SW 1271 (cell line): Measurements from ENCODE around the gene FHIT.

Experiments used
- DNase-seq, 2 experiments: peaks; one replicate each; lab custom pipeline; 2025; lab: John Stamatoyannopoulos, UW

FHIT gene

DNA sequence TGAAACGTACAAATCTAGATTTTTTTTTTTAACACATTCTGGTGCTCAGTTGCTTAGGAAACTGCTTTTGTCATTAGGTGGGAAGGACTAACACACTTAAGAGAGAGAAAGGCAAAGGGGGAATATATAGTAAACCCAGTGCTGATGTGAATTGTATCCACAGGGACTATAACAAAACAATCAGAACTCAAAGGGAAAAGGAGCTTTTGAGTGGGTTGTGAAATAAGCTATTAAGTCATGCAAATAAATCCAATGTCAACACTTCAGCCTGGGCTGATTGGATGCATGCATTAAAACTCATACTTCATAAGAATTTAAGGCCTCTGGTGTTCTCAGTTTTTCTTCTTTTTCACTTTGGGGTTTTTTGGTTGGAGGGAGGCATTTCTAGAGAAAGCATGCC, 628.9 kb downstream of the FHIT start:
- DNase-seq: no peak

DNA sequence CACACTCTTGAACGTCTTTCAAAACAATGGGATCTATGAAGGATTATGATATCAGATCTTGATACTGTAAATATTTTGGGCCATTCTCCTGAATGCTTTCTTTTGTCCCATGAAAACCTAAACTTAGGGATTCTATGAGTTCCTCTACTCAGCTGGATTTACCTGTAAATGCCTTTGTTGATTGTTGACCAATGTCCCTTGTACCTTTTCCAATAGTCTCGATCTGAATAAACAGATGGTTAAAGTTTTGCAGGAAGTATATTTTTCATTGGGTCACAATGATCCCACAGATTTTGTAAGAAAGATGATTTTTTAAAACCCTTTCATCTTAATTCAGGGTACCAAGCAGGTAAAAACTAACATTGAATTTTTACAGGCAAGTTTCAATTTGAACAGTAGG, 634.1 kb downstream of the FHIT start:
- DNase-seq: no peak

DNA sequence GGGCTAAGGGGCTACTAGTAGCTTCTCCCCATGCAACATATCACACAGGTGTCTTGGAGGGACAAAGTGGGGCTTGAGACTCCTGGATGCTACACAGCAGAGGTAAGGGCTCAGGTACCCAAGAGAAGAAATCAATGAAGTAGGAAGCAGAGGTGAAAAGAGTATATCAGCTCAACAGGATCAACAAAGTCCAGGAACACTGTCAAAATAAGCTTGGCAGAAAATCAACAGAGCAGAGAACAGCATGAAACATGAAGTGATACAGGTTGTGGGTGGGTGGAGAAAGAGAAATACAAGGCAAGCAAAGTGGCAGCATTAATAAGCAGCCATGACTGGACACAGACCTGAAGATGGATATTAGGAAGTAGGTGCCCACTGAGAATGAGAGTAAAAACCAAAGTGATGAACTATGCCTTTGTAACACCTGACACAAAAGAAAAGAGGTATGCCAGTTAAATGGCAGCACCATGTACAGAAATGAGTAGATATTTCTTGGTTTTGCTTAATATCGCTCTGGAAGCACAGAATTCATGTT, 637.4 kb downstream of the FHIT start:
- DNase-seq: no peak

DNA sequence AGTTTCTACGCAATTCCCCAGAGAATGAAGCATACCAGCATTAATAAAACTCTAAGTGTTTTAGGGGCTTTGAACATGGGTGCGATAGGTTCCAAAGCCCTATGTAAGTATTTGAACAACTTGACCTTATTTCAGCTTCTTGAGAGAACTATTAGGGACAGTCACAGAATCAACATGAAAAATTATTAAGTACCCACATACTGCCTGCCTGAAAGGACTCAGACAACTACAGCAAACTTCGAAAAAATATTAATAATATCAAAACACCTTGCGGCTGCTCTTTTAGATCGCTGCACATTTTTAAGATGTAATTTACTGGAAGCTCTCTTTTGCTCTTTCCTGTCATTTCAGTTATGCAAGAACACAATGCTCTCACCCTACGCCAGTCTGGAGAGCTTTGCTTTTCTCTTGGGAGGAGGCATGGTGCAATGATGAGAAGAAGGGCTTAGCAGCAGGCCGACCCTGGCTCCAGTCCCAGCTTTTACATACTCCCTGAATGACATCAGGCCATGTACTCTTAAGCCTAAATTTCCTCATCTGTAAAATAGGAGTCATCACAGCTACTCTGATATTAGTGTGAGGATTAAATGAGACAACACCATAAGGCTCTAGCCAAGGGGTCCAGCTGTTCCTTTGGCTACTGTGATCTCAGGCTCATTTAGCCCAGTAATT, 640.7 kb downstream of the FHIT start:
- no peak for DNase-seq

DNA sequence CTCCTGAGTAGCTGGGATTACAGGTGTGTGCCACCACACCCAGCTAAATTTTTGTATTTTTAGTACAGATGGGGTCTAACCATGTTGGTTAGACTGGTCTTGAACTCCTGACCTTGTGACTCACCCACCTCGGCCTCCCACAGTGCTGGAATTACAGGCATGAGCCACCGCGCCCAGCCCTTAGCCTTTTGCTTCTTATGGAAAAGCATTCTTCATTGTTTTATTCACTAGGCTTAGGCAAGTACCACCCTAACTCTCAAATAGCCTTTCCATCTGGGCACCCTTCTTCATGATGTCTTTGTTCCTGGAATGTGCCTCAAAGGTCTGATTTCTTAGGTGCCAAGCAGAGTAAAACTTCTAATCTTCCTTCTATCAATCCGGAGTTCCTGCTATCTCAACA, 641.8 kb downstream of the FHIT start:
- DNase-seq: no peak

DNA sequence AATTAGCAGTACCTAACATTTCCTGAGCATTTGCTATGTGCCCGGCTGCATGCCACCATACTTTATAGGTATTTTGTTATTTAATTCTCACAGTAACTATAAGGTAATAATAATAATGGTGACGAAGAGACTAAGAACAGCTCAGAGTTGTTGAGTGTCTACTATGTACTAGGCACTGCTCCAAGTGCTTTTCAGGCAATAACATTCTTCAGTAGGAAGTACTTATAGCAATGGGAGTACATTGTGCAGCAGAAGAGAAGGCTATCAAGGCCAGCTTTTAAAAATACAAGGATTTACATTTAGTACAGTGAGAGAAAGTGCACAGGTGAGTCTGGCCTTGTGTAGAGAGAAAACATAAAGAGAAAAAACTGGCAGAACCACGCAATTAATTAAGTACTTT, 647.4 kb downstream of the FHIT start:
- DNase-seq: no peak

DNA sequence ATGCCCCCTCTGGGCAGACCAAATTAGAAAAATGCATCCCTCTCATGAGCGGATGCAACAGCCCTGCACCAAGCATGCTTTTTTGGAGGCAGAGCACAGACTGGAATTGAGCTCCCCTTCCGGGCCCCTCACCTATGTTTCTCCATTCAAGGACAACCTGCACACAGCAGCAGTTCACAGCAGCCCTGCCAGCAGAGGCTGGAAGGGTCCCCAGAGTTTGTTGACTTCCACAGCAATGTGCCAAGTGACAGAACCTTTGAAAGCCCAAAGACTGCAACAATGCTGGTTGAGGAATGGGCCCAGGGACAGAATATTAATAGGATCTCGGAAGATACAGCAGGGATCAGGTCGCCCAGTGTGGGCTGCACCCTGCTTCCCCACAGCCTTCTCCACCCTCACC, 650.4 kb downstream of the FHIT start:
- no peak for DNase-seq

DNA sequence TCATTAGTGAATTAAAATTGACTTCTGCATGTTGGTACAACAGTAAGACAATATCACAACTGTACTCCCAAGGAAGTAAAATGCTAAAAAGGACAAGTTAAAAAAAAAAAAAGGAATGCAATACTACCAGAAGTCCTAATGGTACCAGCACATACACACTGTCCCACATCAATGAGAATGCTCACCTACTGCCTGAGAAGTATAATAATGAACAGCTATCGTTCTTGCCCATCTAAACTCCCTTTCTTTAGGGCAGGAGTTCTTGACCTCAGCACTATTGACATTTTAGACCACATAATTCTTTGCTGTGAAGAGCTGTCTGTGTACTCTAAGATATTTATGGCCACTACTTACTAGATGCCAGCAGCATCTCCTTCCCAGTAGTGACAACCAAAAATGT, 651.7 kb downstream of the FHIT start:
- DNase-seq: no peak

DNA sequence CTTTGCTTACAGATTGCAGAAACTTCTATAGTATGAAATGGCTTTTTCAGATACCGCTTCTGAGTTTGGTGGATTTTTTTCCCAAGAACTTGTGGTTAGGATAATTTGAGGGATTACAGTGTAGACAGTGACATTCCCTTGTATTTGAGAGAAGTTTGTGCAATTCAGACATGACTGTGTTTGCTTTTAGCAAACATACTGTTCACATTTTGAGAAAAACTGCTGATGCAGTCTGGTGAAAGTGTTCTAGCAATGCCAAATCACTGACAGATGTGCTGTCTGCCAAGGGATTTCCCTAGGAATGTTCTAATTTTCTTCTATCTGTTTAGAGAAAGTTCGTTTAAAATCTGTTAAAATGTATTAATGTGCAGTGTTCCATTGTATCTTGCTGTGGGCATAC, 652.6 kb downstream of the FHIT start:
- DNase-seq: no peak

DNA sequence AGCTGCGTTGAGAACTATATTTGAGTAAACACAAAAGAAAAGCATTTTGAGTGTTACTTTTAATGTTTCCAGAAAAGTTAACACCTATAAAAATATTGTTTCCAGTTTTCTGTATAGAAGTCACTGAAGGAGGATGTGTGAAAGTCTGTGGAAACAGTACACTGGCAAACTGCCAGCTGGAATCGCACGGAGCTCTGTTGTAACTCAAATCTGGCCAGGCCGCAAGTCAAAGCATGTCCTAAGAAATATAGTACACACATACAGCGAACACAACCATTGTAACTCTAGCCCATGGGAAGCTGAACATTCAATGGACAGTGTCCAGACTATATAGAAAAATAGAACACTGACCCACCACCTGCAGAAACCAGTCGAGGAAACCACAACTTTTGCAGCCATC, 657.2 kb downstream of the FHIT start:
- no peak for DNase-seq

DNA sequence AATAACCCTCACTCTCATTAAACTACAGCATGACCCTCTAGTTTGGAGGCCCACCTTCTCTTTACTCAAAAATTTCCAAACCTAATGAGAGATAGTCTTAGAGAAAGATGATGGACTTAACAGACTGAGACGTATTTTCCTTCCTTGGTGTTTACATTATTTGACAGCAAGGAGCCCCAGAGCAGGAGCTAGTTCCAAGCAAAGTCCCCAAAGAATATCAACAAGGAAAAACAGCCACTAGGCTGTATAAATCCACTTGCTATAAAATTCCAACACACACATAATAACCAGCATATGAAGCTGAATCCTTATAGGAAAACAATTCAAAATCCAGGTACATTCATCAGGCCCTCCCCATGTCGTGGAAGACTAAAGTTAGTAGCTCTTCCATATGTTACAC, 660.0 kb downstream of the FHIT start:
- DNase-seq: no peak

DNA sequence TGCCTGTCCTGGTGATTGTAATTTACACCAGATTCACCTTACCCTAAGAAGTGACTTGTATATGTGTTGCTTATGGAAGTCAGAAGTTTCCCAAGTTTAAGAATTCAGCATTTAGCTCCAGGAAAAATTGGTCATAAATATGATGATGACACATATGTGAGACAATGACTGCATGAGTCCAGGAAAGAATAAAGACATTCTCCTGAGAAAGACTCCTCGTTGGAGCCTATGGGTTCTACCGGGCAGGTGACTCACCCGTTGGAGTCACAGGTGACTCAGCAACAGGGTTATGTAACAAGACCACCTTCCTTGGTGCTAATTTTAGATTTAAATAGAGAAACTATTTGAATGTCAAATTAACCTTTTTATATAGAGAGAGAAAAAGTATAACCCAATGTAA, 662.4 kb downstream of the FHIT start:
- no peak for DNase-seq

DNA sequence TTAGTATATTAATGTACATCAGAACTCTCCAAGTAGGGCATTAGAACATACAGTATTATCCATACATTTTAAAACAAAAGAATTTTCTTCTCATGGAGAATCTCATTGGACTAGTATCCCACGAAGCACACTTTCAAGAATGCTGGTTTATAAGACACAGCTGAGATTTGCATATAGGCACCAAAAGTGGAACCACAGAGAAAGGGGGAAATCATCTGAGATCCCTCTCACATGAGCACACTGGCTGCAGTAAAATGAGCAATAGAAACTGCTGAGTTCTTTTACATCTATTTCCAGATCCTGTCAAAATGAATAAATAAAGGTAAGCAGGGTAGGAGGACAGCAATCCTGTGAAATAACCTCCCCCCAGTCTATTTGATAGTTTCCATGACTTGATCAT, 665.3 kb downstream of the FHIT start:
- no peak for DNase-seq

DNA sequence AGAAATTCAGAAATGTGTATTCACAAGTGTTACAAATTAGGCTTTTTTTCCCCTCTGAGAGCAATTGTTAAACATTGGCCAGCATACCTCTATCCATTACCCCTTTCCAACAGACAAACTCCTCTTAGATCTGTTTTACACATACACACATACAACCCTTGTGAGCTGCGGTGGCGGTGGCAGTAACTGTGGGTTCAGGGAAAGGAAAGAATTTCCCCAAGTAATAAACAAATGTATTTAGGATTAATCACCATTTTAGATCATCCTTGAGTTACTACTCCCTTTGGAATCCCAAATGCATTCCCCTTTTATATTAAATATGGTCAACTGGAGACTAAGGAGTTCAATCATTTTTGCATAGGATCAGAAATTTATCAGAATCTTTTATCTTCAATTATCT, 667.0 kb downstream of the FHIT start:
- DNase-seq: no peak

DNA sequence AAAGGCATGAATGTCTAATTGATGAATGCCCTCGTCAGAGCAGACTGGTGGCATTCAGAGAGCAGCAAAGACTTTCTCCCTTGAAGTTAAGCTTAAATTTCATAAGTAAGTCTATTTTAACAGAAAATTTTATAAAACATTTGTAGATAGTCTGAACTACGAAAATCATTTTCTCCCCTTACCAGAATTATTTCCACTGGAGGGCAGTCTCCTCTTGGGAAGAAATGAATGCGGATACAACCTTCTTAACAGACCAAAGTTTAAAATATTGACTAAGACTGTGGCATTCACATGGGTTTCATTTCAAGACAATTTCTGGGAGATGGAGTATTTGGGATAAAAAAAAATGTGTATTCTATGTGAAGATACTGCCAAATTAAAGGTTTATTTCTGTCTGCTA, 669.0 kb downstream of the FHIT start:
- DNase-seq: no peak

DNA sequence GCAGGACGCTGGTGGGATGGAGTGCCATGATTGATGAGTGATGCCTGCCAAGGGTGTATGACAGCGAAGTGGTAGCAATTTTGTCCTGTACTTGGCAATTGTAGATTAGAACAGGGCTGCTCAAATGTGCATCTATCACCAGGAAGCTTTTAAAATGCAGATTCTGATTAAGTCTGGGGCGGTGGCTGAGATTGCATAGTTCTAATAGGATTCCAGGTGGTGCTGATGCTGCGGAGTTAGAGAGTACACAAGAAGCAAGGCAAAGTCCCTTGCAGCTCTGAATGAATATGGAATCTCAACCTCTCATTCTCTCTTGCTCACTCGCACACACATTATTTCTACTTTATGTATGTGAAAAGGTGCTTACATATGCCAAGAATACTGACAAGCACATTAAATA, 670.4 kb downstream of the FHIT start:
- no peak for DNase-seq

DNA sequence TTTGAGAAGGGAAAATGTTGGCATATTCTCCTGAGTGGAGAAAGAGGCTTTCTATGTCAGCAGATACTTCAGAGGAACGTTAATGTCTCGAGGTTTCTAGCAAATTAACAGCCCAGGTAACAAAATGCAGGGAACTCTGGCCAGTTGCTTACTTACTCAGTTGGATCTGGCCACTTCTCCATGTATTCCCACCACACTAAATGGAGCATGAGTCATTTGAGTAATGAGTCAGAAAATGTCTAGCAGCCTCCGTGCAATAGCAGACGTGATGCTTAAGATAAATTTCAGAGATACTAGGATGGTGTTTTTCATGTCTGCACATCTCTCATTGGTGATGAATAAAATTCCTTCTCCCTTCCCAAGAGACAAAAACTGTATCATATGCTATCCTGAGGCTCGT, 671.5 kb downstream of the FHIT start:
- DNase-seq: no peak

DNA sequence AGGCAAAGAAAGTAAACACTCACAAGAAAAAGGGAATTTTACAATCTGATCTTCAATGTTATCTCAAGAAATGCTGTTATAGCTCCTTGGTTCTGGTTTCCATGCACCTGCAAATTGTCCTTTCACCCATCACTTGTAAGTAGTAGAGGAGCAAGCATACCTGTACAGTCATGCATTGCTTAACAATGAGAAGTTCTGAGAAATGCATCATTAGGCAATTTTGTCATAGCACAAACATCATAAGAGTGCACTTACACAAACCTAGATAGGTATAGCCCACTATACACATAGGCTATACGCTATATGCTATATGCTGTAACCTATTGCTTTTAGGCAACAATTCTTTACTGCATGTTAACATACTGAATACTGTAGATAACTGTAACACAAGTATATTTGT, 672.3 kb downstream of the FHIT start:
- no peak for DNase-seq

DNA sequence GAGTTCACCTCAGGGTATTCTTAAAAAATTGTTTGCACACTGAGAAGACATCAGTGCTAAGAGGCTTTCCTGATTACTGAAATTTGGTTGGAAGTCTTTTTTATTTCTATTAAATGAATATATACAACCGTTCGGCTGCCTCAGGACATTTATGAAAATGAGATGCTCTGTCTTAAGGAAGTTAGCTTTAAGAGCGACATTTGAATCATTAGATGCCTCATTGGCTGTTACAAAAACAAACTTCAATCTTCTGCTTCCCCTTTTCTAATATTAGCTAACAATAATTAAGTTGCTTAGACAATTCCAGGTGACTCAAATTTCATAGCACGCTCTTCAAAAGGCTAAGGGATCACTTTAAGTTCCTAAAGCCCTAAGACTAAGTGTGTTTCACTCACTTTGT, 673.7 kb downstream of the FHIT start:
- no peak for DNase-seq

DNA sequence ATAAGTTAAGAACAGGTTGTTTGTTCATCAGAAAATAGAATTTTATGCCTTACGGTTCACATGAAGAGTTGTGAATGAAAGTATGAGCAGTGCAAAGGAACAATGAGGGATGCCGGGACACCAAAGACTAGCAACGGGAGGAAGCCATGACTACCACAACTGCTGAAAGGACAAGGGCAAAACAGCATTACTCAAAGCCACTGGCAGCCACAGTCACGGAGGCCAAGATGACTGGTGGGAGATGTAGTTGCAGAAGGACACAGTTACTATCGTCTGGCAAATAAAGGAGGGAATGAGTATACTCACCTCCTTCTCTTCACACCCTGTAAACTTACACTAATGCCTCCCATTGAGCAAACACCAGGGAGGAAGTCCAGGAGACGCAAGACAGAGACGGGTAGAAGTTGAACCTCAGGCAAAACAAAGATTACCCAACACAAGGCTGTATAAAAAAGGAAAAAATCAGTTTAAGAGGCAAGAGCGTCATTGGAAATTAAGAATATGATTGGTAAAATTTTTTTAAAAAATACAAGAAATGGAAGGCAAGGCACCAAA, 675.5 kb downstream of the FHIT start:
- no peak for DNase-seq

DNA sequence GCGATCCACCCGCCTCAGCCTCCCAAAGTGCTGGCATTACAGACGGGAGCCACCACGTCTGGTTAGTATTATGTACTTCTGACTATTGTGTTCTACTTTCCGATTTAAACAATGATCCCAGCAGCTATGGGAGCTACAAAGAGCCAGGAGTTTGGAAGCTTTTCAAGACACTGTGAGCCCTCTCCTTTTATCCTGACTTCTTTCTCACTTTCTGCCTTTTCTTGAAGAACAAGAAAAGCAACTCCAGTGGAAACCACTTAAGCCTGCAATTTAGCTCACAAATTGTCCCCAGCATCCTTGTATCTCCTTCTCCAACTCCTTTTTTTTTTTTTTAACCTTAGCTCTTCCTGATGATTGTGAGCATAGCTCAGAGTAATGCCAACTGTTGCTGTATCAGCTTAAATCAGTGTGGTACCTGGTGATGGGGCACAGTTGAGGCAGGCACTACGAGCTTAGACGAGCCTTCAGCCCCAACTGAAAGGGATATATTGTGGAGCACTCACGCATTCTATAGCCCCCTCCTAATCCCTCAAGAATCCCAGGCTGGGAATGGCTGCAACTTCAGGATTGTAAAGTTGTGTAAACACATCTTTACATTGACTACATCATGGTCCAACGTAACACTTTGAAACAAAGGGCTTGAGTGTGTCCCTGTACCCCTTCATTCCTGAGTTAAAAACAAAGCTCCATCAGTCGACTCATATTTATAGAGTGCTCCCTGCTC, 677.0 kb downstream of the FHIT start:
- DNase-seq: no peak

DNA sequence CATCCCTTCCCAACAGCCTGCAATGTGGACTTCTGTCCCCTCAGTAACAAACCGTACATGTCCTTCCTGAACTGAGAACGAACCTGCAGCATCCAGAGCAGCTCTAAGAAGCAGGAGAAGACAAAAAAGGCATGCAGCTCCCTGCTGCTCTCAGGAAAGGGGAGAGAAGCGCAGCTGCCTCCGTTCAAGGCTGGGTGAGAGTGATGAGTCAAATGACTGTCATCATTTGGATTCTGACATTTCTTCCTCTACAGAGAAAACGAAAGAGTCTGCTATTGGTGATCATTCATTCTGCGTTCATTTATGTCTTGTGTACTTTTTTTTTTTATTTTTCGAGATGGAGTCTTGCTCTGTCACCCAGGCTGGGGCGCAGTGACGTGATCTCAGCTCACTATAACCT, 677.8 kb downstream of the FHIT start:
- DNase-seq: no peak

DNA sequence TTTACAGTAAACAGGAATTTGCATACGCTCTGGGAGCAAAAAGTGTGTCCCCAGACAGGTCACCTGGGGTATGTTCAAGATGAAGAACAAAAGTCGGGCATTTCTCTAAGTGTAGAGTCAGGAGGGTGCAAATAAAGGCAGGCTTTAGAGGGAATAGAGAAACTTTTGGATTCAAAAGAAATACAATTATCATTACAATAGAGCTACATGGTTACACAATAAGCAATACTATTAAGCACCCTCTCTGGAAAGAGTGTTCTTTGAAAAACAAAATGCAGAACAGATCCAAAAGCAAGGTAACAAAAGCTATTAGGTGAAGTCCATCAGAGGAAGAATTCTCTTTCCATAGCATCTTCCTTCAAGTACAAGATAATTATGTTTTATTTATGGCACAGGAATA, 679.7 kb downstream of the FHIT start:
- DNase-seq: no peak

DNA sequence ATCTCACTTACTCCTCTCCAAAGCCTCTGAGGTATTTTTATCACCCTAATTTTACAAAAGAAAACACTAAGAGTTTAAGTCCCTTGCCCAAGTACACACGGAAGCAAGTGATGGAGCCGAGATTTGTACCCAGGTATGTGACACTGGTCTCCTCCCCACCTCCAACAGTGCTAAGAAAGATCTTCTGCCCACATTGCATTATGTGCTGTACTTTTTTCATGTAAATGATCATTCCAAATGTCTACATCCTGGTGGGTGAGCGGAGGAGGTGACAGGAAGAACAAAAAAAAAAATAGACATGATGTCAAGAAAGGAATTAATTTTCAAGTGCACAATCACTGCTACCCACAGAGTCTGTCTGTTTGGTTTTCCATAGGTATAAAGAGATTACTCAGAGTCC, 694.1 kb downstream of the FHIT start:
- DNase-seq: no peak
